Sigmoid colon (tissue), 7 donors: ENCODE measurements around the gene MED29. TPM values are rescaled to one million over a fixed set of nuclear protein-coding genes. Genes with fewer than 3 reads are reported as not detected.

Experiments
- DNase-seq: peaks from one replicate; pipeline ENCODE4 v3.0.0-alpha.2; 2019
- H3K27ac ChIP-seq, 4 donors: fragments of 200-600 bp; sonication (generic); one replicate each; pipeline ENCODE4 v1.5.1; 2016 to 2019; ENCODE audit warnings: mild to moderate bottlenecking in 1 of 4
- H3K27me3 ChIP-seq, 3 donors: fragments of 200-600 bp; sonication (generic); one replicate each; pipeline ENCODE4 v1.5.1; 2019; ENCODE audit warnings: mild to moderate bottlenecking in 1 of 3
- H3K36me3 ChIP-seq, 4 donors: fragments of 200-600 bp; sonication (generic); one replicate each; pipeline ENCODE4 v1.5.1; 2016 to 2019
- H3K4me1 ChIP-seq, 4 donors: fragments of 200-600 bp; sonication (generic); one replicate each; pipeline ENCODE4 v1.5.1; 2017 to 2019
- H3K4me3 ChIP-seq, 4 donors: fragments of 200-600 bp; sonication (generic); one replicate each; pipeline ENCODE4 v1.5.1; 2017 to 2019; ENCODE audit warnings: mild to moderate bottlenecking in 2 of 4, moderate library complexity in 1 of 4
- H3K9me3 ChIP-seq, 4 donors: fragments of 200-600 bp in 3 of 4; sonication (generic) in 3 of 4; one replicate each; pipeline versions ENCODE4 v1.5.1 to v1.6.1; 2013 to 2019
- CTCF ChIP-seq, 4 experiments: fragments of 450-650 bp in 3 of 4; fragments of 200-600 bp in 1 of 4; IDR thresholded peaks; one replicate each; pipeline ENCODE4 v1.5.1; 2016 to 2019; ENCODE audit warnings: antibody characterized with exemption in 4 of 4, mild to moderate bottlenecking in 3 of 4, moderate library complexity in 2 of 4
- EP300 ChIP-seq, 4 donors: sonication (generic); formaldehyde crosslinking; IDR thresholded peaks; one replicate each; pipeline ENCODE4 v1.6.1; 2017; ENCODE audit warnings: antibody characterized with exemption in 4 of 4
- POLR2A ChIP-seq, 2 donors: fragments of 450-650 bp; IDR thresholded peaks; one replicate each; pipeline ENCODE4 v1.6.1; 2016; ENCODE audit warnings: antibody characterized with exemption in 2 of 2, mild to moderate bottlenecking in 2 of 2, moderate library complexity in 2 of 2
- POLR2AphosphoS5 ChIP-seq, 4 donors: sonication (generic); formaldehyde crosslinking; IDR thresholded peaks; one replicate each; pipeline ENCODE4 v1.6.1; 2017; ENCODE audit warnings: antibody characterized with exemption in 4 of 4
- WGBS, 2 donors: extraction: QIAGEN DNeasy Blood & Tissue Kit; methylation state at CpG; one replicate each; pipeline ENCODE4 v1.1.7; 2013; 5-methylcytosine and 5-hydroxymethylcytosine counted together
- intact Hi-C: fragments of 100-400 bp; cut with DNase I; formaldehyde crosslinking; loops from one replicate; pipeline ENCODE4 v1.15.1; 2023
- polyA plus RNA-seq, 3 donors: library from polyadenylated mRNA; stranded (reverse); fragments of 200-250 nt; gene quantifications; one replicate each; pipeline ENCODE4 v1.2.3, GENCODE V29; 2013
- total RNA-seq, 4 donors: library from RNA; depleted of rRNA; stranded (reverse); fragments of >200 nt; gene quantifications; one replicate each; pipeline ENCODE4 v1.1.0, GENCODE V29; 2016
- donor health status: healthy with polysubstance abuse.
- donor health status: Bipolar disorder and iron deficiency.
- donor health status: healthy.

The MED29 gene
- total and polyA plus RNA-seq, 7 donors = 22.8 to 44.6 (median 31.0) TPM

- Histone ChIP-seq H3K4me1 (peaks cover 0 to 58% (median 52%) of the 10 kb centered on the region in 4 donors), H3K9me3 (no peaks in the 10 kb centered on the region), H3K36me3 (peaks cover 3 to 24% (median 8%) of the 10 kb centered on the region in 4 donors), H3K27ac (peak overlapping the region; percentile 91 to 100 (median 100)), H3K4me3 (no peak overlapping the region), H3K27me3 (no peaks in the 10 kb centered on the region)
- 82 to 93% methylated on average over 4 of the region's 4 CpGs for WGBS, 2 donors
- intact Hi-C loops = loop anchor here (10.0 kb wide), 2 partner anchors 745 to 1315 kb away; partner anchors contain the start of genes COQ8B and ITPKC
- no peak for TF ChIP-seq POLR2A (IDR thresholded peaks at IDR 0.05)
- no peak for TF ChIP-seq POLR2AphosphoS5 (IDR thresholded peaks at IDR 0.05)
- TF ChIP-seq CTCF (IDR thresholded peaks at IDR 0.05) = no peak
- no peak for TF ChIP-seq EP300 (IDR thresholded peaks at IDR 0.05)
- no peak for DNase-seq
Observed at GRCh38 chr19:39400061-39400460, 8.9 kb downstream of the MED29 start.

GRCh38 chr19:39401070-39401548 is 9.9 kb downstream of the MED29 start:
- intact Hi-C loops = loop anchor here (10.0 kb wide), 2 partner anchors 746 to 1314 kb away; partner anchors contain the start of genes COQ8B and ITPKC
- WGBS, 2 donors = 25 to 26% methylated on average over 4 of the region's 4 CpGs
- H3K4me3 ChIP-seq = no peak overlapping the region
- H3K36me3 ChIP-seq = peaks cover 2 to 13% (median 3%) of the 10 kb centered on the region in 4 donors
- no peaks in the 10 kb centered on the region for H3K9me3 ChIP-seq
- DNase-seq = no peak
- H3K4me1 ChIP-seq = peaks cover 0 to 69% (median 63%) of the 10 kb centered on the region in 4 donors
- no peaks in the 10 kb centered on the region for H3K27me3 ChIP-seq
- TF ChIP-seq POLR2A (IDR thresholded peaks at IDR 0.05) = no peak
- TF ChIP-seq EP300 (IDR thresholded peaks at IDR 0.05) = no peak
- no peak for TF ChIP-seq POLR2AphosphoS5 (IDR thresholded peaks at IDR 0.05)
- no peak for TF ChIP-seq CTCF (IDR thresholded peaks at IDR 0.05)
- peak overlapping the region; percentile 100 for H3K27ac ChIP-seq

GRCh38 chr19:39401549-39402345 is 10.6 kb downstream of the MED29 start:
- peak; percentile 85 for DNase-seq
- H3K36me3 ChIP-seq = peaks cover 0 to 8% (median 0%) of the 10 kb centered on the region in 4 donors
- H3K27ac ChIP-seq = peak overlapping the region; percentile 100
- intact Hi-C loops = loop anchor here (10.0 kb wide), 2 partner anchors 747 to 1313 kb away; partner anchors contain the start of genes COQ8B and ITPKC
- H3K4me1 ChIP-seq = peaks cover 0 to 71% (median 64%) of the 10 kb centered on the region in 4 donors
- no peaks in the 10 kb centered on the region for H3K27me3 ChIP-seq
- no peaks in the 10 kb centered on the region for H3K9me3 ChIP-seq
- H3K4me3 ChIP-seq = peak overlapping the region in 2 of 4 donors; percentile 50 to 60
- peak in 1 of 2 donors; percentile 33 for TF ChIP-seq POLR2A (IDR thresholded peaks at IDR 0.05)
- no peak for TF ChIP-seq CTCF (IDR thresholded peaks at IDR 0.05)
- peak in 1 of 4 donors; percentile 64 for TF ChIP-seq EP300 (IDR thresholded peaks at IDR 0.05)
- peak; percentile 20 to 68 (median 37) for TF ChIP-seq POLR2AphosphoS5 (IDR thresholded peaks at IDR 0.05)
- WGBS, 2 donors = 9 to 27% methylated on average over 25 of the region's 25 CpGs

- WGBS, 2 donors = 0 to 2% methylated on average over 59 of the region's 59 CpGs
- no peaks in the 10 kb centered on the region for H3K9me3 ChIP-seq
- peaks cover 1 to 8% (median 5%) of the 10 kb centered on the region in 4 donors for H3K36me3 ChIP-seq
- peak overlapping the region; percentile 100 for H3K27ac ChIP-seq
- peak overlapping the region; percentile 50 to 61 (median 59) for H3K4me3 ChIP-seq
- intact Hi-C loops = loop anchor here (1.0 to 10.0 kb wide), 3 partner anchors 10 to 1312 kb away; partner anchors contain the start of genes COQ8B, ITPKC and PLEKHG2
- TF ChIP-seq CTCF (IDR thresholded peaks at IDR 0.05) = no peak
- TF ChIP-seq EP300 (IDR thresholded peaks at IDR 0.05) = peak in 2 of 4 donors; percentile 72 to 89
- peak; percentile 57 to 91 (median 84) for TF ChIP-seq POLR2AphosphoS5 (IDR thresholded peaks at IDR 0.05)
- peak in 1 of 2 donors; percentile 43 for TF ChIP-seq POLR2A (IDR thresholded peaks at IDR 0.05)
- DNase-seq = peak; percentile 97
- H3K4me1 ChIP-seq = peaks cover 0 to 67% (median 57%) of the 10 kb centered on the region in 4 donors
- no peaks in the 10 kb centered on the region for H3K27me3 ChIP-seq
Observed at GRCh38 chr19:39402346-39403300, 11.4 kb downstream of the MED29 start.
